LNCaP clone FGC (cell line): Measurements from ENCODE around the gene ERH.

Experiments used
- DNase-seq: peaks from one replicate; pipeline ENCODE4 v3.0.0-alpha.2; 2011; ENCODE audit warnings: low read depth
- H3K4me3 ChIP-seq: 2 replicates; pipeline ENCODE4 v1.5.1; 2011; ENCODE audit warnings: mild to moderate bottlenecking, low read depth, low read length, control low read depth
- TF ChIP-seq, protein P1 (sequence below): IDR thresholded peaks from 2 replicates; pipeline ENCODE4 v1.5.1; 2012; ENCODE audit warnings: mild to moderate bottlenecking; ENCODE audit not compliant: control insufficient read depth, insufficient read depth; ENCODE audit errors: extremely low read depth

ERH gene

DNA sequence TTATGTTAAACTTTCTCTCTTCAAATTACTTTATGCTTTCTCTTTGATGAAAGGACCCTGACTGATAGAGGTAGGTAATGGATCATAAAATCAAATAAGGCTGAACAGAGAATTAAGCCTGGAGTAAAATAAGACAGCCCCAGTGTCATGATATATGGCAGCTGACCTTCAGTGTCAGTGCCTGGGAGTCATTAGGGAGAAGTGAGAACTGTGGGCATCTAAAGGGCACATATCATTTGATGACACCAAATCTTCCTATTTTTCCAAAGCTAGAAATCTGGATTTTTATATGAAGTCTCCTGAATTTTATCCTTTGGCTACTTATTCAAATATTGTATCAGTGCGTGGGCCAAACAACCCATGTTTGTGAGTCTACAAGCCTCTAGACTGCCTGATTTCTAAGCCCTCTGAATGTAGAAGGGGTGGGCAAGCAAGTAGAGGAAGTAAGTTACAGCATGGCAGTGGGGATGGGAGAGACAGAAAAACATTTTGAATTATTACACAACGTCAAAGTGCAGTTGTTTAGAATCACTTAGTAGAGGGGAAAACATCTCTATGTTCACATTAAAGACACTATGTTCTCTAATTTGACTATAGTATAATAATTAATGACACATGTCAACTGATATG is 10.3 kb upstream of the ERH start:
- TF ChIP-seq, protein P1, sequence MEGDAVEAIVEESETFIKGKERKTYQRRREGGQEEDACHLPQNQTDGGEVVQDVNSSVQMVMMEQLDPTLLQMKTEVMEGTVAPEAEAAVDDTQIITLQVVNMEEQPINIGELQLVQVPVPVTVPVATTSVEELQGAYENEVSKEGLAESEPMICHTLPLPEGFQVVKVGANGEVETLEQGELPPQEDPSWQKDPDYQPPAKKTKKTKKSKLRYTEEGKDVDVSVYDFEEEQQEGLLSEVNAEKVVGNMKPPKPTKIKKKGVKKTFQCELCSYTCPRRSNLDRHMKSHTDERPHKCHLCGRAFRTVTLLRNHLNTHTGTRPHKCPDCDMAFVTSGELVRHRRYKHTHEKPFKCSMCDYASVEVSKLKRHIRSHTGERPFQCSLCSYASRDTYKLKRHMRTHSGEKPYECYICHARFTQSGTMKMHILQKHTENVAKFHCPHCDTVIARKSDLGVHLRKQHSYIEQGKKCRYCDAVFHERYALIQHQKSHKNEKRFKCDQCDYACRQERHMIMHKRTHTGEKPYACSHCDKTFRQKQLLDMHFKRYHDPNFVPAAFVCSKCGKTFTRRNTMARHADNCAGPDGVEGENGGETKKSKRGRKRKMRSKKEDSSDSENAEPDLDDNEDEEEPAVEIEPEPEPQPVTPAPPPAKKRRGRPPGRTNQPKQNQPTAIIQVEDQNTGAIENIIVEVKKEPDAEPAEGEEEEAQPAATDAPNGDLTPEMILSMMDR, result no peak
- DNase-seq, result no peak
- H3K4me3 ChIP-seq, result no peak overlapping the region

DNA sequence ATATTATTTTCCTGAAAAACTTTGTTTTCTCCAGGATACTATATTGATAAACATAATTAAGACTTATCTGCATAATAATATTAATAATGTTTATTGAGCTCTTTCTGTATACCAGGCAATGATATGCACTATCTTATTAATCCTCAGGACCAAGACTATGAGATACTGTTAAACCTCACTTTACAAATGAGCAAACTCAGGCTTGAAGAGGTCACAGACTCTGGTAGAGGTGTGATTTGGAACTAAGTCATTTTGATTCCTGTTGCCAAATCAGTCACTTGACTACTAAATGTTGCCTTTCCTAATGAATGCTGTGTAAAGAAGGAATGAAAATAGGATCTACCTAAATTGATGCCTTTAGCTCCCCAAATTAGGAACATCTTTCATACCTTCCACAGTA is 7.7 kb upstream of the ERH start:
- DNase-seq, result no peak
- TF ChIP-seq, protein P1, result no peak
- H3K4me3 ChIP-seq, result no peak overlapping the region

DNA sequence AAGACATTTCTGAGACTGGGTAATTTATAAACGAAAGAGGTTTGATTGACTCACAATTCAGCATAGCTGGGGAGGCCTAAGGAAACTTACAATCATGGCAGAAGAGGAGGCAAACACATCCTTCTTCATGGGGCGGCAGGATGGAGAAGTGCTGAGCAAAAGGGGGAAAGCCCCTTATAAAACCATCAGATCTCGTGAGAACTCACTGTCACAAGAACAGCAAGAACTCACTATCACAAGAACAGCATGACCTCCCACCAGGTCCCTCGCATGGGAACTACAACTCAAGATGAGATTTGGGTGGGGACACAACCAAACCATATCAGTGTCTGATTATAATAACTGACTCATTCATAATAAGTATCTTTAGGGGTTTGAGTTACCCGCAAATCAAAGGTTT is 6.8 kb upstream of the ERH start:
- H3K4me3 ChIP-seq, result no peak overlapping the region
- DNase-seq, result no peak
- TF ChIP-seq, protein P1, result no peak

DNA sequence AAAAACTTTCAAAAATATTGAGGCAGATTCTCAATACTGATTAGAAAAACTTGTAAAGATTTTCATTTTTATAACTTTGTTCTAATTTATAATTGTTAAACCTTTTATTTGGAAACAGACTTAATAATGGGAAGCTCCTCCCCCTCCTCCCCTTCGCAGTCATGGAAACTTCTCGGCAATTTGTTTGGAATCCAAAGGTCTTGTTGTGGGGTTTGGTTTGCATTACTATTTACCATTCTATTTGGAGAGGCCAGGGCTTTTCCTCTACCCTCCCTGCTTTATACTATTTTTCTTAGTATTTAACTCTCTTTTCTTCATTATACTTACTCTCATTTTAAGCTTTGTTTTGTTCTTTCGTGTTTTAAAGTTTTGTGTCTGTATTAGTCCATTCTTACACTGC is 6.4 kb upstream of the ERH start:
- H3K4me3 ChIP-seq, result no peak overlapping the region
- no peak for DNase-seq
- TF ChIP-seq, protein P1, result no peak

DNA sequence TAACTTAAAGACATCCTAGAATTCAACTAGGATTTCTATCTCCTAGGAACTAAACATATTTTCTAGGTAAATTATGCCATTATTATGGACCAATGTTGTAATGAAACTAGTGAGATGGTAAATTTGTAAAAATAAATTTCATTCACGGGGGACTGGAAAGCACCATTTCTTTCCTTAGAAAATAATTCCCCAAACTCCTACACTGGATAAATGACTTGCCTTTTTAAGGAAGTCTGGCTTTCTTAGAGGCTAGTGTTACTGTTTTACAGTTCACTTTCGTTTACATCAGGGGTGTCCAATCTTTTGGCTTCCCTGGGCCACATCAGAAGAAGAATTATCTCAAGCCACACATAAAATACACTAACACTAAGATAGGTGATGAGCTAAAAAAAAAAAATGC is 3.7 kb upstream of the ERH start:
- DNase-seq, result no peak
- H3K4me3 ChIP-seq, result no peak overlapping the region
- TF ChIP-seq, protein P1, result no peak

DNA sequence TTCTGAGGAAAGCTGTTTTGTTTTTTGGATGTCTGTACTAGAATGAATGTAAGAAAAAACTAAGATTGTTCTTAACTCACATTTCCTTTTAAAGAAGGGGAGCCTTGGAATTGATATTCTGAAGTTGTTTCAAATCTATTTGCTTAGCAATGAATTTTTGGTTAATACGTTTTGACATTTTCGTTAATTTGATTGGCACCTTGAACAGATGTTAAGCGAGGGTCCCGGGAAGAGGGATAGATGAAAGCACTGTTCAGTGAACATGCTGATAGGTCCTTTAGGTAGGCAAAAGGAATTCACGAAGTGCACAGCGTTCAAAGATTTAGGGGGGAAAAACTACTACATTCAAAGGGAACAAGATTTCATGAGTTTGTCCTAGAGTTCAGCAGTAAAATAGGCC is 2.1 kb upstream of the ERH start:
- peak overlapping the region; percentile 72 for H3K4me3 ChIP-seq
- TF ChIP-seq, protein P1, result no peak
- no peak for DNase-seq

DNA sequence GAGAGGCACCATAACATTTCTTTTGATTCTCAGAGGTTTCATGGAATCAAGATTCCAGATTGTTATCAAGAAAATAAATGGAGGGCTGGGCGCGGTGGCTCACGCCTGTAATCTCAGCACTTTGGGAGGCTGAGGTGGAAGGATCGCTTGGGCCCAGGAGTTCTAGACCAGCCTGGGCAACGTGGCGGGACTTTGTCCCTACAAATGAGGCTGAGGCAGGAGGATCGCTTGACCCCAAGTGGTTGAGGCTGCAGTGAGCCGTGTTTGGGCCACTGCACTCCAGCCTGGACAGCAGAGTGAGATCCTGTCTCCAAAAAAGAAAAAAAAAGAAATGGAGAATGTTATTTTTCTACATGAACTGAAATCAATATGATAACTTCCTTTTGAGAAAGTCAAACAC is 1.7 kb upstream of the ERH start:
- TF ChIP-seq, protein P1, result no peak
- peak overlapping the region; percentile 72 for H3K4me3 ChIP-seq

More for the DNA sequence above, 1.7 kb upstream of the ERH start:
- DNase-seq, result no peak
